Tibial artery (tissue), 4 donors: Measurements from ENCODE around the gene DMRT2.

Source experiments
- DNase-seq, 2 donors: peaks; one replicate each; pipeline ENCODE4 v3.0.0-alpha.2; 2019
- H3K27ac ChIP-seq, 2 donors: fragments of 200-600 bp; sonication (generic) in 1 of 2; 1 replicate in 1 of 2; 2 replicates in 1 of 2; pipeline ENCODE4 v1.5.1; 2018 to 2019; ENCODE audit warnings: mild to moderate bottlenecking in 1 of 2
- H3K27me3 ChIP-seq, 2 donors: fragments of 200-600 bp; sonication (generic) in 1 of 2; one replicate each; pipeline versions ENCODE4 v1.5.1 to v1.6.0; 2016 to 2019
- H3K36me3 ChIP-seq, 3 donors: fragments of 200-600 bp; sonication (generic) in 2 of 3; one replicate each; pipeline ENCODE4 v1.5.1; 2016 to 2019; ENCODE audit warnings: mild to moderate bottlenecking in 2 of 3
- H3K4me1 ChIP-seq, 4 donors: fragments of 200-600 bp; sonication (generic) in 2 of 4; 1 replicate in 3 of 4; 2 replicates in 1 of 4; pipeline ENCODE4 v1.5.1; 2016 to 2019
- H3K4me3 ChIP-seq, 2 donors: fragments of 200-600 bp; sonication (generic) in 1 of 2; 1 replicate in 1 of 2; 2 replicates in 1 of 2; pipeline ENCODE4 v1.5.1; 2018 to 2019; ENCODE audit warnings: mild to moderate bottlenecking in 2 of 2
- H3K9me3 ChIP-seq, 3 donors: fragments of 200-600 bp; sonication (generic) in 1 of 3; one replicate each; pipeline ENCODE4 v1.5.1; 2016 to 2019
- CTCF ChIP-seq, 2 experiments: fragments of 200-600 bp in 1 of 2; fragments of 450-650 bp in 1 of 2; IDR thresholded peaks; one replicate each; pipeline ENCODE4 v1.5.1; 2017 to 2019; ENCODE audit warnings: antibody characterized with exemption in 2 of 2, mild to moderate bottlenecking in 1 of 2, moderate library complexity in 1 of 2
- intact Hi-C: fragments of 100-400 bp; cut with DNase I; formaldehyde crosslinking; loops from one replicate; pipeline ENCODE4 v1.15.0; 2023; ENCODE audit warnings: low total_unique reads

DMRT2 gene

GRCh38 chr9:1051210-1051583, 1.0 kb downstream of the DMRT2 start:
- H3K27ac ChIP-seq: no peak overlapping the region
- H3K4me1 ChIP-seq: peaks cover 0 to 49% (median 37%) of the 10 kb centered on the region in 4 donors
- H3K27me3 ChIP-seq: peaks cover 0 to 88% of the 10 kb centered on the region in 2 donors
- H3K9me3 ChIP-seq: no peaks in the 10 kb centered on the region
- no peak for DNase-seq
- intact Hi-C loops: no loop called here
- H3K36me3 ChIP-seq: no peaks in the 10 kb centered on the region
- no peak for TF ChIP-seq CTCF (IDR thresholded peaks at IDR 0.05)
- H3K4me3 ChIP-seq: peak overlapping the region in 1 of 2 donors; percentile 40

GRCh38 chr9:1051584-1052275, 1.6 kb downstream of the DMRT2 start:
- Histone ChIP-seq H3K27ac (no peak overlapping the region), H3K4me1 (peaks cover 0 to 49% (median 37%) of the 10 kb centered on the region in 4 donors), H3K9me3 (no peaks in the 10 kb centered on the region), H3K27me3 (peaks cover 0 to 88% of the 10 kb centered on the region in 2 donors), H3K4me3 (peak overlapping the region; percentile 17 to 40), H3K36me3 (no peaks in the 10 kb centered on the region)
- DNase-seq: no peak
- no peak for TF ChIP-seq CTCF (IDR thresholded peaks at IDR 0.05)
- intact Hi-C loops: no loop called here

GRCh38 chr9:1052365-1053281, 2.5 kb downstream of the DMRT2 start:
- H3K36me3 ChIP-seq: no peaks in the 10 kb centered on the region
- no peaks in the 10 kb centered on the region for H3K9me3 ChIP-seq
- DNase-seq: no peak
- H3K4me3 ChIP-seq: peak overlapping the region in 1 of 2 donors; percentile 40
- TF ChIP-seq CTCF (IDR thresholded peaks at IDR 0.05): no peak
- intact Hi-C loops: no loop called here
- H3K27ac ChIP-seq: no peak overlapping the region
- H3K27me3 ChIP-seq: peaks cover 0 to 80% of the 10 kb centered on the region in 2 donors
- peaks cover 0 to 43% (median 33%) of the 10 kb centered on the region in 4 donors for H3K4me1 ChIP-seq

GRCh38 chr9:1053282-1053621, 3.1 kb downstream of the DMRT2 start:
- DNase-seq: no peak
- Histone ChIP-seq H3K27me3 (peaks cover 0 to 76% of the 10 kb centered on the region in 2 donors), H3K9me3 (no peaks in the 10 kb centered on the region), H3K4me1 (peaks cover 0 to 38% (median 30%) of the 10 kb centered on the region in 4 donors), H3K27ac (no peak overlapping the region), H3K4me3 (no peak overlapping the region), H3K36me3 (no peaks in the 10 kb centered on the region)
- intact Hi-C loops: no loop called here
- no peak for TF ChIP-seq CTCF (IDR thresholded peaks at IDR 0.05)

GRCh38 chr9:1053986-1054425, 3.8 kb downstream of the DMRT2 start:
- no peak for TF ChIP-seq CTCF (IDR thresholded peaks at IDR 0.05)
- Histone ChIP-seq H3K4me1 (peaks cover 0 to 32% (median 29%) of the 10 kb centered on the region in 4 donors), H3K27me3 (peaks cover 0 to 68% of the 10 kb centered on the region in 2 donors), H3K9me3 (no peaks in the 10 kb centered on the region), H3K36me3 (no peaks in the 10 kb centered on the region), H3K27ac (no peak overlapping the region), H3K4me3 (no peak overlapping the region)
- DNase-seq: no peak
- intact Hi-C loops: no loop called here
